GM12878 (cell line): ENCODE results near the gene CDC45. TPM values are rescaled to one million over a fixed set of nuclear protein-coding genes. Genes with fewer than 3 reads are reported as not detected.

Source experiments
- ATAC-seq: fragments of 200-7000 bp; cut with Tn5 transposase; 3 replicates; pipeline ENCODE4 v1.9.1; 2020; ENCODE audit warnings: mild to moderate bottlenecking, moderate library complexity
- BruUV-seq: library from RNA; stranded (reverse); fragments of 400-500 nt; replicated peaks from 2 replicates; lab custom pipeline; 2021; lab: Mats Ljungman, UMichigan
- CTCF ChIA-PET: fragments of 300-600 bp; sonication (Branson Sonifier 250); formaldehyde crosslinking; extraction: SDS; loops from one replicate; lab custom pipeline; 2021; ENCODE audit warnings: inconsistent platforms; lab: Yijun Ruan, JAX
- POLR2A ChIA-PET: fragments of 350-600 bp; formaldehyde crosslinking; extraction: SDS; loops from one replicate; lab custom pipeline; 2021; ENCODE audit warnings: inconsistent platforms; lab: Charles Lee
- RAD21 ChIA-PET: fragments of 300-600 bp; sonication (Branson Sonifier 250); formaldehyde crosslinking; loops from one replicate; lab custom pipeline; 2023; ENCODE audit warnings: antibody characterized with exemption; ENCODE audit not compliant: unreplicated experiment; lab: Charles Lee
- SMC1A ChIA-PET: fragments of 300-600 bp; sonication (Branson Sonifier 250); formaldehyde crosslinking; loops from one replicate; lab custom pipeline; 2023; ENCODE audit not compliant: unreplicated experiment, uncharacterized antibody; lab: Charles Lee
- DNase-seq: peaks from one replicate; pipeline ENCODE4 v3.0.0-alpha.2; 2011; ENCODE audit warnings: low read depth, low spot score
- FAIRE-seq: peaks from 3 replicates; lab custom pipeline; 2011; peaks lifted over from hg19 to GRCh38; lab: Jason Lieb, UNC
- H2AFZ ChIP-seq: 2 replicates; pipeline ENCODE4 v1.6.0; 2011; ENCODE audit warnings: low read depth, low read length, control low read depth; ENCODE audit not compliant: control insufficient read depth
- H3K27ac ChIP-seq: 2 replicates; pipeline ENCODE4 v1.5.1; 2011; ENCODE audit warnings: control low read depth; ENCODE audit not compliant: control insufficient read depth, insufficient read depth
- H3K27me3 ChIP-seq, 2 experiments: replicated peaks in 1 of 2; 2 replicates each; pipeline versions ENCODE4 v1.6.0 to v1.6.1; 2011; ENCODE audit warnings: low read length in 1 of 2; ENCODE audit not compliant: control insufficient read depth in 2 of 2, insufficient read depth in 2 of 2
- H3K36me3 ChIP-seq, 2 experiments: 2 replicates each; pipeline ENCODE4 v1.5.1; 2011; ENCODE audit warnings: low read length in 1 of 2; ENCODE audit not compliant: control insufficient read depth in 2 of 2, insufficient read depth in 2 of 2
- H3K4me1 ChIP-seq: 2 replicates; pipeline ENCODE4 v1.6.1; 2011; ENCODE audit warnings: mild to moderate bottlenecking, low read length, moderate library complexity, mixed read lengths; ENCODE audit not compliant: control insufficient read depth, insufficient read depth
- H3K4me2 ChIP-seq: 2 replicates; pipeline ENCODE4 v1.6.0; 2011; ENCODE audit warnings: control low read depth; ENCODE audit not compliant: control insufficient read depth, insufficient read depth
- H3K4me3 ChIP-seq: fragments of 200-600 bp; sonication (generic); 2 replicates; pipeline ENCODE4 v1.5.1; 2016
- H3K79me2 ChIP-seq: 2 replicates; pipeline ENCODE4 v1.6.0; 2011; ENCODE audit warnings: low read length; ENCODE audit not compliant: control insufficient read depth, insufficient read depth
- H3K9ac ChIP-seq: 2 replicates; pipeline ENCODE4 v1.8.0; 2011; ENCODE audit warnings: low read length, control low read depth, mixed read lengths; ENCODE audit not compliant: control insufficient read depth, insufficient read depth
- H3K9me3 ChIP-seq: replicated peaks from 3 replicates; pipeline ENCODE4 v1.5.1; 2011; ENCODE audit warnings: mild to moderate bottlenecking, low read length; ENCODE audit not compliant: control insufficient read depth, insufficient read depth
- H4K20me1 ChIP-seq: 2 replicates; pipeline ENCODE4 v1.6.0; 2011; ENCODE audit not compliant: control insufficient read depth, insufficient read depth
- EGR1 ChIP-seq, 2 experiments: IDR thresholded peaks; 1 replicate in 1 of 2; 2 replicates in 1 of 2; pipeline ENCODE4 v1.6.1; 2011 to 2012; ENCODE audit warnings: low read depth in 2 of 2, low read length in 2 of 2, borderline replicate concordance in 1 of 2, mild to moderate bottlenecking in 1 of 2, moderate library complexity in 1 of 2
- GABPA ChIP-seq: IDR thresholded peaks from 2 replicates; pipeline ENCODE4 v1.6.1; 2014; ENCODE audit warnings: antibody characterized with exemption, low read depth, mild to moderate bottlenecking, inconsistent platforms
- IKZF2 ChIP-seq, 2 experiments: fragments of 450-650 bp; IDR thresholded peaks; 2 replicates each; pipeline ENCODE4 v1.6.1; 2017; ENCODE audit warnings: mild to moderate bottlenecking in 2 of 2, moderate library complexity in 2 of 2
- IRF3 ChIP-seq: fragments of 450-650 bp; IDR thresholded peaks from 2 replicates; pipeline ENCODE4 v1.6.1; 2014; ENCODE audit warnings: mild to moderate bottlenecking
- NFYA ChIP-seq: IDR thresholded peaks from 2 replicates; pipeline ENCODE4 v1.6.1; 2011; ENCODE audit warnings: low read depth, mild to moderate bottlenecking, low read length, improper control_type of control experiment, borderline replicate concordance
- SMAD5 ChIP-seq: IDR thresholded peaks from 2 replicates; pipeline ENCODE4 v1.6.1; 2016; ENCODE audit warnings: antibody characterized with exemption, low read depth
- WGBS: methylation state at CpG from one replicate; pipeline ENCODE4 v1.1.6; 2016; ENCODE audit warnings: low lambda C conversion rate; ENCODE audit not compliant: insufficient replicate concordance, insufficient coverage; ENCODE audit errors: missing lambda C conversion rate; 5-methylcytosine and 5-hydroxymethylcytosine counted together
- in situ Hi-C: fragments of 300-500 bp; cut with MboI; formaldehyde crosslinking; loops from 9 replicates; pipeline ENCODE4 v1.14.3; 2018; ENCODE audit warnings: mixed read lengths
- intact Hi-C: fragments of 100-400 bp; cut with micrococcal nuclease; formaldehyde crosslinking; loops from one replicate; pipeline ENCODE4 v1.14.2; 2022; ENCODE audit not compliant: unreplicated experiment
- polyA plus RNA-seq, 11 experiments: library from polyadenylated mRNA; depleted of rRNA in 4 of 11; unstranded in 6 of 11; stranded (reverse) in 5 of 11; fragments of >200 nt; fragmentation: Nextera tagmentation in 4 of 11; fragmentation: Illumina TruSeq in 1 of 11; extraction: Ambion mirVana in 4 of 11; extraction: Trizol in 1 of 11; gene quantifications; 1 replicate in 1 of 11; 2 replicates in 10 of 11; pipeline versions ENCODE4 v1.2.1 to v1.2.3, GENCODE V29; 2011 to 2016; ENCODE audit warnings: inconsistent platforms in 2 of 11, missing spikeins in 2 of 11, low read depth in 1 of 11
- total RNA-seq, 4 experiments: library from RNA; depleted of rRNA in 3 of 4; stranded (reverse); fragments of >200 nt in 3 of 4; fragmentation: Illumina TruSeq in 1 of 4; extraction: Trizol in 1 of 4; gene quantifications; 2 replicates each; pipeline versions ENCODE4 v1.2.1 to v1.2.3, GENCODE V29; 2013 to 2021

The CDC45 gene
- total and polyA plus RNA-seq, 10 of the 15 experiments (the other 5 are each of a cell fraction or from before 2014, with no cell fraction given), result 40.8 to 88.5 (median 54.2) TPM

GRCh38 chr22:19517171-19517500 is 37.4 kb downstream of the CDC45 start:
- H3K4me3 ChIP-seq, result no peak overlapping the region
- ChIA-PET POLR2A (no interaction called here), SMC1A (no interaction called here), CTCF (no interaction called here), RAD21 (no interaction called here)
- no peaks in the 10 kb centered on the region for H3K79me2 ChIP-seq
- H4K20me1 ChIP-seq, result no peaks in the 10 kb centered on the region
- BruUV-seq, result no TSS peak
- DNase-seq (no peak), ATAC-seq (no peak), FAIRE-seq (no peak)
- H3K9ac ChIP-seq, result no peak overlapping the region
- H3K9me3 ChIP-seq, result no peaks in the 10 kb centered on the region
- no peaks in the 10 kb centered on the region for H3K4me1 ChIP-seq
- peaks cover 6 to 20% of the 10 kb centered on the region in 2 experiments; a peak in 3 of 4 replicates for H3K36me3 ChIP-seq
- no peak overlapping the region for H2AFZ ChIP-seq
- no peak overlapping the region for H3K27ac ChIP-seq
- no peaks in the 10 kb centered on the region for H3K27me3 ChIP-seq
- H3K4me2 ChIP-seq, result no peak overlapping the region
- in situ Hi-C loops, result loop anchor here (5.0 kb wide), 1 partner anchor 50 kb away; no protein-coding TSS in a partner anchor
- 95% methylated on average over 10 of the region's 10 CpGs for WGBS
- TF ChIP-seq GABPA (no peak), SMAD5 (no peak), NFYA (no peak), IRF3 (no peak)
- intact Hi-C loops, result no loop called here

- SMC1A ChIA-PET, result no interaction called here
- Histone ChIP-seq H3K9me3 (no peaks in the 10 kb centered on the region), H3K4me3 (no peak overlapping the region), H3K27ac (no peak overlapping the region), H3K4me2 (no peak overlapping the region), H3K27me3 (no peaks in the 10 kb centered on the region), H2AFZ (no peak overlapping the region), H3K9ac (no peak overlapping the region), H4K20me1 (no peaks in the 10 kb centered on the region), H3K79me2 (no peaks in the 10 kb centered on the region), H3K4me1 (no peaks in the 10 kb centered on the region), H3K36me3 (peaks cover 6 to 20% of the 10 kb centered on the region in 2 experiments; a peak in 3 of 4 replicates)
- ATAC-seq (no peak), FAIRE-seq (no peak), DNase-seq (no peak)
- intact Hi-C loops (no loop called here), in situ Hi-C loops (loop anchor here (5.0 kb wide), 1 partner anchor 49 kb away; no protein-coding TSS in a partner anchor)
- CTCF ChIA-PET, result no interaction called here
- POLR2A ChIA-PET, result no interaction called here
- no TSS peak for BruUV-seq
- no peak for TF ChIP-seq IKZF2 (IDR thresholded peaks at IDR 0.05)
- TF ChIP-seq EGR1 (IDR thresholded peaks at IDR 0.05; ENCODE audit: borderline replicate concordance in 1 of 2, low read depth in 2 of 2, low read length in 2 of 2), result no peak
- WGBS, result 86% methylated on average over 12 of the region's 12 CpGs
- RAD21 ChIA-PET, result no interaction called here
Measured at GRCh38 chr22:19517919-19518611, 38.3 kb downstream of the CDC45 start.
